ENCODE results near the gene CENPVL3. TPM values are rescaled to one million over a fixed set of nuclear protein-coding genes. Genes with fewer than 3 reads are reported as not detected.
"Not testable (repeated sequence)": the region's sequence is repeated elsewhere in the genome, so short reads cannot be mapped to it uniquely, and the experiment has no call there.

Gene CENPVL3
- total RNA-seq, 2 experiments from 2014 or later: not detected

- Mint-ChIP-seq H3K36me3 (ENCODE audit: low read depth) (no peaks in the 10 kb centered on the region), H3K27ac (no peak overlapping the region), H3K9me3 (no peaks in the 10 kb centered on the region), H3K4me3 (no peak overlapping the region), H3K4me1 (ENCODE audit: low read depth) (no peaks in the 10 kb centered on the region), H3K27me3 (peaks cover 42% of the 10 kb centered on the region)
- TF ChIP-seq CTCF (IDR thresholded peaks at IDR 0.05): peak; percentile 34
- intact Hi-C loops (cut with DNase I, micrococcal nuclease): loop anchor here in 1 of 2 experiments (5.0 kb wide), 1 partner anchor 161 kb away; no protein-coding TSS in a partner anchor
- ATAC-seq (ENCODE audit: poor library complexity) (no peak), DNase-seq (peak in 4 of 14 experiments; percentile 6 to 44 (median 24))
- Histone ChIP-seq H3K27ac (ENCODE audit: low read depth in 1 of 2, low read length in 2 of 2) (no peak overlapping the region), H3K27me3 (ENCODE audit: control insufficient read depth in 1 of 2, insufficient read depth in 2 of 2, low read length in 2 of 2) (peaks cover 3 to 16% of the 10 kb centered on the region in 2 experiments), H3K4me1 (ENCODE audit: insufficient read depth, low read length) (no peaks in the 10 kb centered on the region), H3K4me3 (ENCODE audit: low read length) (no peak overlapping the region), H3K36me3 (ENCODE audit: insufficient read depth, low read length) (no peaks in the 10 kb centered on the region), H3K9me3 (ENCODE audit: control insufficient read depth in 1 of 2, insufficient read depth in 1 of 2, low read length in 2 of 2) (no peaks in the 10 kb centered on the region)
- CTCF ChIA-PET: interaction anchor here (1.1 kb wide), 1 partner anchor 620 kb away, joined by 5 read pairs; no protein-coding TSS in a partner anchor
- POLR2A ChIA-PET: interaction anchor here (1.1 kb wide), 1 partner anchor 620 kb away, joined by 3 read pairs; no protein-coding TSS in a partner anchor
Measured at GRCh38 chrX:51641421-51642021, 22.8 kb upstream of the CENPVL3 start.

- H3K9me3 ChIP-seq (ENCODE audit: control insufficient read depth in 1 of 2, insufficient read depth in 1 of 2, low read length in 2 of 2); intact Hi-C loops (cut with DNase I, micrococcal nuclease); H3K4me3 Mint-ChIP-seq; POLR2A ChIA-PET; H3K36me3 ChIP-seq (ENCODE audit: insufficient read depth, low read length); DNase-seq; CTCF ChIA-PET; ATAC-seq (ENCODE audit: poor library complexity); H3K4me1 Mint-ChIP-seq (ENCODE audit: low read depth); H3K27ac Mint-ChIP-seq; H3K9me3 Mint-ChIP-seq; H3K27ac ChIP-seq (ENCODE audit: low read depth in 1 of 2, low read length in 2 of 2); H3K4me1 ChIP-seq (ENCODE audit: insufficient read depth, low read length); H3K4me3 ChIP-seq (ENCODE audit: low read length); H3K36me3 Mint-ChIP-seq (ENCODE audit: low read depth): not testable (repeated sequence)
- peaks cover 3 to 16% of the 10 kb centered on the region in 2 experiments for H3K27me3 ChIP-seq (ENCODE audit: control insufficient read depth in 1 of 2, insufficient read depth in 2 of 2, low read length in 2 of 2)
- H3K27me3 Mint-ChIP-seq: peaks cover 41% of the 10 kb centered on the region
Measured at GRCh38 chrX:51636511-51636910, 17.8 kb upstream of the CENPVL3 start.

GRCh38 chrX:51614353-51615012 lies 4.2 kb downstream of the CENPVL3 start:
- ATAC-seq (ENCODE audit: poor library complexity) (no peak), DNase-seq (peak in 4 of 14 experiments; percentile 4 to 46 (median 30))
- Mint-ChIP-seq H3K9me3 (no peaks in the 10 kb centered on the region), H3K4me3 (no peak overlapping the region), H3K4me1 (ENCODE audit: low read depth) (no peaks in the 10 kb centered on the region), H3K27ac (no peak overlapping the region), H3K27me3 (peaks cover 51% of the 10 kb centered on the region), H3K36me3 (ENCODE audit: low read depth) (no peaks in the 10 kb centered on the region)
- no peaks in the 10 kb centered on the region for H3K4me1 ChIP-seq (ENCODE audit: insufficient read depth, low read length)
- no peak for TF ChIP-seq CTCF (IDR thresholded peaks at IDR 0.05)
- CTCF ChIA-PET: interaction anchor here (1.5 kb wide), 1 partner anchor 647 kb away, joined by 4 read pairs; no protein-coding TSS in a partner anchor
- H3K27me3 ChIP-seq (ENCODE audit: control insufficient read depth in 1 of 2, insufficient read depth in 2 of 2, low read length in 2 of 2): peaks cover 0 to 13% of the 10 kb centered on the region in 2 experiments
- no peaks in the 10 kb centered on the region for H3K9me3 ChIP-seq (ENCODE audit: control insufficient read depth in 1 of 2, insufficient read depth in 1 of 2, low read length in 2 of 2)
- H3K4me3 ChIP-seq (ENCODE audit: low read length): no peak overlapping the region
- POLR2A ChIA-PET: no interaction called here
- H3K36me3 ChIP-seq (ENCODE audit: insufficient read depth, low read length): no peaks in the 10 kb centered on the region
- H3K27ac ChIP-seq (ENCODE audit: low read depth in 1 of 2, low read length in 2 of 2): no peak overlapping the region
- intact Hi-C loops (cut with DNase I, micrococcal nuclease): loop anchor here in 1 of 2 experiments (5.0 kb wide), 1 partner anchor 648 kb away; no protein-coding TSS in a partner anchor

Data from CD4-positive, alpha-beta T cell (primary cell).